Left renal pelvis (tissue), 4 donors: ENCODE results near the gene FBXO47. TPM values are rescaled to one million over a fixed set of nuclear protein-coding genes. Genes with fewer than 3 reads are reported as not detected.

Experiments used
- DNase-seq, 4 donors: peaks; one replicate each; pipeline ENCODE4 v3.0.0-alpha.2; 2013; ENCODE audit warnings: low read depth in 4 of 4, low spot score in 3 of 4
- polyA plus RNA-seq, 4 donors: library from polyadenylated mRNA; unstranded; fragments of 120-200 nt; gene quantifications; one replicate each; pipeline ENCODE4 v1.2.1, GENCODE V29; 2013; ENCODE audit not compliant: insufficient read length in 4 of 4

The FBXO47 gene, protein sequence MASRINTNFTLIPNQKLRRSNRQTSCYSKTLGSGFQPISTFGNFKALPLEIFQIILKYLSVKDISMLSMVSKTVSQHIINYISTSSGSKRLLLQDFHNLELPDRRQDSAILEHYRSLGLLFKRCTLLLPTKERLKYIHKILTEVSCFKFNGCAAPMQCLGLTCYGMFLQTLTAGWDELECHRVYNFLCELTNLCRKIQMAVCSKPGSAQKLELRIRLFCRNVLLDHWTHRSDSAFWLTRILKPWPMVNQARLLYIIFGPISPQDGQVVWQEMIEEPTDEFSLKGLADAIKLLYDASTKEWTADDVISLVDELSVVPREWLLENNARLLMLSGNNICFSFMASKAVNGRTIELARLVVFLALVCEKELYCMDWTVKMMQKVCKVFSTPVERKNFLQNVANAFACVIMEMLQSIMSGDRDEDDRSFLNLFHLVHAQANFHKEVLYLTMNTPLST
- polyA plus RNA-seq: not detected

DNA sequence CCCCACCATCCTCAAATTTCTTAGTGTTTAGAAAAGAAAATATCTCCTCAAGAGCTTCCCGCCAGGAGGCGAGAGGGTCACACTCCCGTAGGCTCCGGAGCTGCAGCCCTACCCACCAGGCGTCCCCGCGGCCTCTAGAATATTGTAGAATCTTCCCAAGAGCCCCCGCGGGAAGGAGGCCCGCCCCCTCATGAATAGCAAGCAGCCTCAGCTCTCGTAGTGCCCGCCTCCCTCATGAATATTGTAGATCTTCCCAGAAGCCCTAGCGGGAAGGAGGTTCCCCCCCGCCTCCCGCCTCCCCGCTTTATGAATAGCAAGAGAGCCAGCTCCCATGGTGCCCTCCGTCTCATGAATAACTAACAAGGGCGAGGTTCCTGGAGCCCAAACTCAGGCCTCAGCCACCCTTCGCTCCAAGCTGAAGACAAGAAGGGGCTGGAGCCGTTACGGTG, at the start of gene FBXO47:
Gene FBXO47, minus strand, starts transcription at position 114 of the 449 bp plus-strand sequence. CDS start 4,378 bp downstream, outside the sequence.
- DNase-seq: peak; percentile 74 to 87 (median 82)

DNA sequence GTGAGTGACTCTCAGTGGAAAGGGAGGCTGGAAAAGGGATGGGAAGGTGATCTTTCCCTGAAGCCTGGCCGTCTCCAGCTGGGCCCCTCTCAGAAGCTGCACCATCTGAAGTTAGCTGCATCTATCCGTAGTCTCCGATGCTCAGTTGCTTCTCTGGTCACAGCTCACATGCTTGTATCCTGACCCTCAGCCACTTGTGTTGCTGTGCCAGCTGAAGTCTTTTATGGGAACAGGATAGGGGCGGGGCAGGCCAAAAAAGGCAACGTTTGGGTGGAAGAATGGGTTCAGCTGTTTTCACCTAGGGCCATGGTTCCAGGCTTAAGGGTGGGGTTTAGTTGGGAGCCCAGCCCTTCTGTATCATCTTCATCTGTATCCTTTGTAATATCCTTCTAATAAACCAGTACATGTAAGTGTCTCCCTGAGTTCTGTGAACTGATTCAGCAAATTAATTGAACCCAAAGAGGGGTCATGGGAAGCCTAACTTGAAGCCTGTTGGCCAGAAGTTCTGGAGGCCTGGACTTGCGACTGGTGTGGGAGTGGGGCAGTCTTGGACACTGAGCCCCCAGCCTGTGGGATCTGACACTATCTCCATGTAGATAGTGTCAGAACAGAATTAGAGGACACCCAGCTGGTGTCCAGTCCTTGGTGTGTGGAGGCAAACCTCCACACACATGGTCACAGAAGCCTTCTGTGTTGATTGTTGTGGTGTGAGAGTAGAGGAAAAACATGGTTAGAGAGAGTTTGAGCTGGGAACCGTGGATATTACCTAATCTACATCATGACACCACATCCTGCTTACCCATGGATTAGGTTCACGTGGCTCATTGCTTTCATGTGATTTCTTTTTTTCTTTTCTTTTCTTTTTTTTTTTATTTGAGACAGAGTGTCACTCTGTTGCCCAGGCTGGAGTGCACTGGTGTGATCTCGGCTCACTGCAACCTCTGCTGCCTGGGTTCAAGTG, 49.3 kb upstream of the FBXO47 start:
- no peak for DNase-seq

DNA sequence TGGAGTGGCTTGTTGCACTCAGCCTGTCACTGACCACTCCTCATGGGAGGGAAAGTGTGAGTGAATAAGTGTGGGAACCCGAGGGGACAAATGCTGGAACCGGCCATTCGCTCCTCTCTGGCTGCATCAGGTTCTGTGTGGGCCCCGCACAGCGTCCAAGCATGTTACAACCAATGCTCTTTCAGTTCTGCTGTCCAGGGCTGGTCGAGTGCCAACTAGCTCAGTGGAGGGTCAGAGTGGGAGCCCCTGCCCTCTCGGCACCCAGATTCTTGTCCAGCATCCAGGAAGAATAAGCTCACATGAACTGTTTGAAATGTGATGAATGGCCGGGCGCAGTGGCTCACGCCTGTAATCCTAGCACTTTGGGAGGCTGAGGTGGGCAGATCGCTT, 48.3 kb upstream of the FBXO47 start:
- DNase-seq: no peak

DNA sequence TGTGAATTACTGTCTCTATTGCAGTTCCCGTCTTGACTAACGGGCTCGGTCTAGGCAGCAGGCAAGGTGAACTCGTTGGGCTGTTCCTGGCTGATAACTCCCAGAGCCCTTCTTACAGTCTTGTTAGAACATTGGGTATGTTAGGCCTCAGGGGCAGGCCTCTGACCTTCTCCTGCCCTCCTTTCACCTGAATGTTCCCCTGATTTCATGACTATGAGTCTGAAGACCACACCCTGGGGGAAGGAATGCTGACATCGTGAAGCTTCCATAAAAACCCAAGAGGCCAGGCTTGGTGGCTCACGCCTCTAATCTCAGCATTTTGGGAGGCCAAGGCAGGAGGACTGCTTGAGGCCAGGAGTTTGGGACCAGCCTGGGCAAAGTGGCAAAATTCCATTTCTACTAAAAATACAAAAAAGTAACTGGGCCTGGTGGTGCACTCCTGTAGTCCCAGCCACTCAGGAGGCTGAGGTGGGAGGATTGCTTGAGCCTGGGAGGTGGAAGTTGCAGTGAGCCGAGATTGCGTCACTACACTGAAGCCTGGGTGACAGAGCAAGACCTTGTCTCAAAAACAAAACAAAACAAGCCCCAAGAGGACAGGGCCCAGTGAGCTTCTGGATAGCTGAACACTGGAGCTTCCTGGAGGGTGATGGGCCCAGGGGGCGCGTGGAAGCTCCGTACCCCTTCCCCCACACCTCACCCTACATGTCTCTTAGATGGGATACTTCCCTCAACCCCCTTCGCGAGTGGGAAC, 47.8 kb upstream of the FBXO47 start:
- DNase-seq: no peak

DNA sequence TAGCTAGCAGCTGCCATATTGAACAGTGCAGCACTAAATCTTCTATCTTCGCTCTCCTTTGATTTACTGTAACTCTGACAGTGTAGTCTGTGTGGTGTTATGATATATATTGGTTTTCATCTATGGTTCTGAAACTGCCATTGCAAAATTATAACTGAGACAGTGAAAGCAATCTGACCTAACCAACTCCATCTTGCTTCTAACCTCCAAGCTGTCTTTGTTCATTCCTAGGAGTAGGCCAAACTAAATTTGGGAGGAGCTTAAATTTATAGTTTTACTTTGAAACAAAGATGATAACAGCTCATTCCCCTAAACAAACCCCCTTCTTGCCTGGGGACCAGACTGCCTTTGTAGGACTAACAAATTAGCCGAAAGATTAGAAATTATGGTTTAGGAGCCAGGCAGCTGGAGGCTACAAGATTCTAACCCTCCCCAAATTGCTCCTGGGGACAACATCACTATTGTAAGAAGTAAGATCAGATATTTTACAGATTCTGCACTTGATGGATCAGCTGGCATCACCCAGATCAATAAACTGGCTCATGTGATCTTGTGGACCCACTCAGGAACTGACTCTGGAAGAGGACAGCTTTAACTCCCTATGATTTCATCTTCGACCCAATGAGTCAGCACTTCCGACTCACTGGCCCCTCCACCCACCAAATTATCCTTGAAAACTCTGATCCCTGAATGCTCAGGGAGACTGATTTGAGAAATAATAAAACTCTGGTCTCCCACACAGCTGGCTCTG, 47.0 kb upstream of the FBXO47 start:
- DNase-seq: no peak

DNA sequence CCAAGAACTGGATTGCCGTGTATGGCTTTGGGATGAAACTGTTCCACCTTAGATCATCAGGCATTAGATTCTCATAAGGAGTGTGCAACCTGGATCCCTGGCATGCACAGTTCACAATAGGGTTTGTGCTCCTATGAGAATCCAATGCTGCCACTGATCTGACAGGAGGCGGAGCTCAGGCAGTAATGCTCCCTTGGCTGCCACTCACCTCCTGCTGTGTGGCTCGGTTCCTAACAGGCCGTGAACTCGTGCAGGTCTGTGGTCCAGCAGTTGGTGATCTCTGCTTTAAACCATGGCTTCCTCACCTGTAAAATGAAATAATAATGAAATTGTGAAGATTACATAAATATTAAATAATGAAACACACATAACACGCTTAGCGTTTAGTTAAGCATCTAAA, 45.5 kb upstream of the FBXO47 start:
- DNase-seq: no peak

GRCh38 chr17:39011907-39012468, 44.8 kb upstream of the FBXO47 start:
- DNase-seq: no peak

DNA sequence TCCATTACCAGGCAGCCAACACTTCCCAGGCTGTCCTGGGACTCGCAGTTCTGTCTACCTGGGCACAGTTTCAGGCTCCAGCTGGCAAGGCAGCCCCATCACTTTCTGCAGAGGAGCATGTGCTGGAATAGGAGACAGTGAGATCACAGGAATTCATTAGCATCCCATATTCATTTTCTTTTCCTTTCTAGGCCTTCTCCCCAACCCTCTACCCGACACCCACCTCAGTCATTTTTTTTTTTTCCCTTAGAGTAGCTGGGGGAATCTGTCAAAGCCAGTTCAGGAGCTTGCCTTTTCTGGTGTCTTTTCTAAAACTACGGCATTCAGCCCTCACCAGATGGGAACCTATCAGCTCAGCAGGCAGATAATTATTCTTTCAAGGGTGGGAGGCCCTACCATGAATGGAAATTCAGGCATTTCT, 42.4 kb upstream of the FBXO47 start:
- DNase-seq: no peak

DNA sequence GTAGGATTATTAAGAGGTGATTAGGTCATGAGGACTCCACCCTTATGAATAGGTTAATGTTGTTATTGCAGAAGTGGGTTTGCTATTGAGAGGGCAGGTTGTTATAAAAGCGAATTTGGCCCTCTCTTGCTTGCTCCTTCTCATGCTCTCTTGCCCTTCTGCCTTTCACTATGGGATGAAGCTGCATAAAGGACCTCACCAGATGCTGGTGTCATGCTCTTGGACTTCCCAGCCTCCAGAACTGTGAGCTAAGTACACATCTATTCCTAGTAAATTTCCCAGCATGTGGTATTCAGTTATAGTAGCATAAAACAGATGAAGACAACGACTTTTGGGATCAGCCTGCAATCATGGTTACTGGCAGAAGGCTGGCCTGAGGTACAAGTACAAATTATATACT, 41.4 kb upstream of the FBXO47 start:
- DNase-seq: no peak

DNA sequence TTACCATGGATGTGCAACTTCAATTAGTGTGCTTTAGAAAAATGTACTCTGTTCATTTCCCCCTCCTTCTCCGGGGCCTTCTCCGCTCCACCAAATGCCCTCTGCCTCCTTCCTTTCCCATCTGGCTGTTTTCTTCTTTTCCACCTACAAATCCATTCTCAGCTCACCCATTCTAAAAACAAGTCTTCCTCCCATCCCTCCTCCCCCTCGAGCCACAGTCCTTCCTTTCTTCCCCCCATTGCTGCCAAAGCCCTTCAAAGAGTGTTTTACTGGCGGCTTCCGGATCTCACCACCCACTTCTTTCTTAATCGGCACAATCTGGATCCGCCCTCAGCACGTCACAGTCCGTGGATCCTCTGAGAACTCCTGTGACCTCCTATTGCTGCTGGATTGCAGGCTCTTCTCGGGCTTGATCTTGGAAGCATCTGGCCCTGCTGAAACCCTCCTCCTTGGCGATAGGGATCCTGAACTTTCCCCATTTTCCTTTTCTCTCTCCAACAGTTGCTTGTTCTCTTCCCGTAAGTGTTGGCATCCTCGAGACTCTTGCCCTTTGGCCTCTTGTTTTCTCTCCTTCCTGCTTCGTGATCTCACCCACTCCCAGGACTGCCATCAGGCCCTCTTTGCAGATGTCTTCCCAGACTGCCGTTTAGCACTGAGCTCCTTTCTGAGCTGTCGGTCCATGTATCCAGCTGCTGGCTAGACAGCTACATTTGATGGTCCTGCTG, 36.0 kb upstream of the FBXO47 start:
- DNase-seq: no peak

DNA sequence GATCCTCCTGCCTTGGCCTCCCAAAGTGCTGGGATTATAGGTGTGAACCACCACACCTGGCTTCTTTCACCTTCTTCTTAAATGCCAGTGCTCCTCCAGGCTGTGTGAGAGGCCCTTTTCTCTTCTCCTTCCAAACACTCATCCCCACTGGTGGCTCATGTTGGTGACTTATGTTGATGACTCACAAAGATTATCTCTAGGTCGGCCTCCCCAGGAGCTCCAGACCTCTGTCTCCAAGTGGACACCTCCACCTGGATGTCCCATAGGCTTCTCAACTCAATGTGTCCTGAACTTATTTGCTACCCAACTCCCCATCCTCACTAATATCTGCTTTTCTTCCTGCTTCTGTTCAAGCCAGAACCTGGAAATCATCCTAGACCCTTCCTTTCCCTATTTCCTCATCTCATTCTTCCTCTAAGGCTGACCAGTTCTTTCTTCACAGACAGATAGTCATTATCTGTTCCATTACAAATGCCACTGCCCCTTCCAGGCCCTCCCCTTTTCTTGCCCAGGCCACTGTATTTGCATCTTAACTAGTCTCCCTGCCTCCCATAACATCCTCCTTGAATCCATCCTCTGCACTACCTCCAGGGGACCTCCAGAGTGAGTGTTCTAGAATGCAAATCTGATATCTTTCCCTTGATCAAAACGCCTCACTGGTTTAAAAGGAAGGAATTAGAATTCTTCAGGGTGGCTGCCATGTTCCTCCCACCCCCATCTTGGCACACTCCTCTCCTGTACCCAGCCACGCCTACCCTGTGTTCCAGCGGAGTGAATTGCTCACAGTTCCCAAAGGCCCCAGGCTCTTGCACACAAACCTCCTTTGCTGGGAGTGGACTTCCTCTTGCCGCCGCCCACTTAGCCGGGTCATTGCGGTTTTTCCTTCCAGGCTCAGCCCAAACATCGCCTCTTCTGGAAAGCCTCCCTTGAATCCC, 34.8 kb upstream of the FBXO47 start:
- DNase-seq: peak in 1 of 4 donors; percentile 23

DNA sequence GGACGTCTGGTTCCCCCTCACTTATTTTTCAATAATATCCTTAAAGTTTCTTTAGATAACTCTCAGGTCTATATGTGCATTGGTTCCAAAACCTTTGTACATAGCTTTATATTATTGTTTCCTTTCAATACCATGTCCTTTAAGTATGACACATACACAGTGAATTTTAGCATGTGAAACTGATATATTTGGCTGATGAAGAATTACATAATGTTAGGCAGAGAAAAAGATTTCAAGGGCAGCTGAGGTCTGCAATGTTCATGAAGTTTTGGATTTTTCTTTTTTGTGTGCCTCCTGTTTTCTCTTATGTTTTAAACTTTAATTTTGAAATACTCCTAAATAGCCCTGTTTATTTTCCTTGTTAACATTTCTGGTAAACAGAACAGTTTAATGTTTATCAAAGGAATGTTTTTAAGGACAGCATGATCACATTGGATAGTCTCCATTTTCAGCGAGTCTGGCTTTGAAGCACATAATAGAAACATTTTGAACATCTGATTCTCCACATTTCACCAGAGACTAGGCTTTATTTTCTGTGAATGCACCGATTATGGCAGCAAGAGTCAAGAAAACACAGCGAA, 32.9 kb upstream of the FBXO47 start:
- no peak for DNase-seq

- no peak for DNase-seq
Measured at GRCh38 chr17:38996660-38997337, 29.6 kb upstream of the FBXO47 start.

- no peak for DNase-seq
Measured at GRCh38 chr17:38994026-38994425, 26.8 kb upstream of the FBXO47 start.

DNA sequence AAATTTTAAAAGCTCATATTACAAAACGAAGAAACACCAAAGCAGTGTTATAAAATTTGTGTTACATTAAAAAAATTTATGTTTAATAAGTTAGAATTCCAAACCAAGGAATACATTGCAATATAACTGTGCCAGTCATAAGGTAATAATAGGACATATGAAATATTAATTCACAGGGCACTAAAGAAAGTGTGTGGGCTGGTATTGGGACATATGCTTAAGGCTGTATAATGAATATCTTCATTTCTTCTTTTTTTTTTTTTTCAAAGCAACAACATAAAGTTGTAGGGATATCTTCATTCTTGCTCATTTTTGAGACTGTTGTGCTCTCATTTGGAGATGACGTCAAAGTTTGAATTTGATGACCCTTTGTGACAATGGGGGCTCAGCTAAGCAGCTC, 17.5 kb upstream of the FBXO47 start:
- no peak for DNase-seq

DNA sequence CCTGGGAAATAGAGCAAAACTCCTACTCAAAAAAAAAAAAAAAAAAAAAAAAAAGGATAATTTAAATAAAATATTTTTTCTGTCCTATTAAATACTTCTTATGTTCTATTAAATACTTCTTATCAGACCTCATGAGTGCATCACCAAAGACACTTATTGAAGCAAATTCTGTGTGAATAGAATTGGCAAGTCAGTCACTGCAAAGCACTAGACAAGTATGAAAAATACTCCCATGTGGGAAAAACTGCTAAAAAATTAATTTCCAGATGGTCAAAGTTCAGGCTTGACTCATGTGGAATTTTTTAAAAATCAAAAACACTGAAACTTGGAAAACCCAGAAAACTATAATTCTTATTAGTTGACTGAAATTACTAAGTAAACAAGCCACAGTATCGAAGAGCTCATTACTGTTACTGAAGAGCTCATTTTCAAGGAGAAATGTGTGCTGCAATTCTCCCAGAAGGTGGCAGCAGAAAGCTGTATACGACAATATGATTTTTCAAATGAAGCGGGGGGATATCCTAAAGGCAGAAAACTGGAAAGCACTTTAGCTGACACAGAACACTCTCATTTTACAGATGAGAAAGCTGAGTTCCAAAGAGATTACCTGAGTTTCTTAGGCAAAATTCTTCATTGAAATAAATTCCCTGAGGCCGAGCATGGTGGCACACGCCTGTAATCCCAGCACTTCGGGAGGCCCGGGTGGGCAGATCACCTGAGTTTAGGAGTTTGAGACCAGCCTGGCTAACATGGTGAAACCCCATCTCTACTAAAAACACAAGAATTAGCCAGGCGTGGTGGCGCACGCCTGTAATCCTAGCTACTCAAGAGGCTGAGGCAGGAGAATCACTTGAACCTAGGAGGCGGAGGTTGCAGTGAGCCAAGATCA, 15.9 kb upstream of the FBXO47 start:
- DNase-seq: peak in 1 of 4 donors; percentile 53
